Caki2 (cell line): ENCODE measurements around the gene PRDM5. TPM values are rescaled to one million over a fixed set of nuclear protein-coding genes. Genes with fewer than 3 reads are reported as not detected.
A peak's percentile ranks its signal among the peaks of the same experiment; 100 is the strongest.
"Not testable (repeated sequence)": the region's sequence is repeated elsewhere in the genome, so short reads cannot be mapped to it uniquely, and the experiment has no call there.

ENCODE experiments used
- DNase-seq: peaks from one replicate; pipeline ENCODE4 v3.0.0-alpha.2; 2015; ENCODE audit warnings: low read depth
- in situ Hi-C: cut with HindIII; loops from 2 replicates; pipeline ENCODE4 v1.10.0; 2016; ENCODE audit warnings: low sequenced_read_pairs, low pct_unique_long_range_greater_than_20kb, mixed read lengths
- total RNA-seq: library from RNA; depleted of rRNA; stranded (reverse); fragments of >200 nt; shearing (Covaris generic); gene quantifications from 2 replicates; pipeline ENCODE4 v1.2.3, GENCODE V29; 2014; ENCODE audit warnings: low replicate concordance

Gene PRDM5
- total RNA-seq, 1 experiment from 2014 or later = 4.7 TPM

GRCh38 chr4:120801137-120801758 lies 121.3 kb downstream of the PRDM5 start:
- DNase-seq = no peak
- in situ Hi-C loops = no loop called here

- in situ Hi-C loops = no loop called here
- no peak for DNase-seq
These were observed 124.0 kb downstream of the PRDM5 start for GRCh38 chr4:120798570-120798969.

GRCh38 chr4:120796271-120796670 lies 126.3 kb downstream of the PRDM5 start:
- in situ Hi-C loops = no loop called here
- DNase-seq = no peak

GRCh38 chr4:120785202-120785601 lies 137.3 kb downstream of the PRDM5 start:
- in situ Hi-C loops = no loop called here
- DNase-seq = no peak

GRCh38 chr4:120777459-120777858 lies 145.1 kb downstream of the PRDM5 start:
- no peak for DNase-seq
- in situ Hi-C loops = no loop called here

GRCh38 chr4:120775431-120775830 lies 147.1 kb downstream of the PRDM5 start:
- in situ Hi-C loops = no loop called here

GRCh38 chr4:120773641-120774040 lies 148.9 kb downstream of the PRDM5 start:
- in situ Hi-C loops = no loop called here
- no peak for DNase-seq

More at GRCh38 chr4:120775431-120775830, 147.1 kb downstream of the PRDM5 start:
- no peak for DNase-seq

GRCh38 chr4:120771907-120772306 lies 150.6 kb downstream of the PRDM5 start:
- in situ Hi-C loops = no loop called here
- DNase-seq = no peak

GRCh38 chr4:120770897-120771296 lies 151.6 kb downstream of the PRDM5 start:
- in situ Hi-C loops = no loop called here
- DNase-seq = no peak

GRCh38 chr4:120769227-120769626 lies 153.3 kb downstream of the PRDM5 start:
- DNase-seq = peak; percentile 48

GRCh38 chr4:120765260-120765680 lies 157.3 kb downstream of the PRDM5 start:
- in situ Hi-C loops = no loop called here
- no peak for DNase-seq

More at GRCh38 chr4:120769227-120769626, 153.3 kb downstream of the PRDM5 start:
- in situ Hi-C loops = no loop called here

- in situ Hi-C loops = no loop called here
- DNase-seq = no peak
These were observed 158.9 kb downstream of the PRDM5 start for GRCh38 chr4:120763650-120764049.

- no peak for DNase-seq
- in situ Hi-C loops = no loop called here
These were observed 161.5 kb downstream of the PRDM5 start for GRCh38 chr4:120761070-120761469.

GRCh38 chr4:120760047-120760446 lies 162.5 kb downstream of the PRDM5 start:
- no peak for DNase-seq
- in situ Hi-C loops = no loop called here

- DNase-seq = no peak
- in situ Hi-C loops = no loop called here
These were observed 166.7 kb downstream of the PRDM5 start for GRCh38 chr4:120755864-120756263.

- DNase-seq = no peak
- in situ Hi-C loops = no loop called here
These were observed 167.9 kb downstream of the PRDM5 start for GRCh38 chr4:120754590-120754989.

GRCh38 chr4:120753854-120754253 lies 168.7 kb downstream of the PRDM5 start:
- in situ Hi-C loops = no loop called here
- DNase-seq = no peak

- in situ Hi-C loops = no loop called here
- DNase-seq = no peak
These were observed 172.4 kb downstream of the PRDM5 start for GRCh38 chr4:120750152-120750525.

GRCh38 chr4:120749445-120750151 lies 172.9 kb downstream of the PRDM5 start:
- in situ Hi-C loops = no loop called here

GRCh38 chr4:120741636-120742035 lies 180.9 kb downstream of the PRDM5 start:
- in situ Hi-C loops, DNase-seq: not testable (repeated sequence)

More at GRCh38 chr4:120749445-120750151, 172.9 kb downstream of the PRDM5 start:
- no peak for DNase-seq
